Omental fat pad (tissue), 4 donors: ENCODE measurements around the gene ARHGEF2. TPM values are rescaled to one million over a fixed set of nuclear protein-coding genes. Genes with fewer than 3 reads are reported as not detected.

Source experiments
- ATAC-seq: fragments of 150-250 bp; one replicate; pipeline ENCODE4 v1.9.1; 2016; ENCODE audit warnings: mild to moderate bottlenecking, moderate library complexity; ENCODE audit not compliant: low FRiP score
- DNase-seq: peaks from one replicate; pipeline ENCODE4 v3.0.0-alpha.2; 2019; ENCODE audit warnings: low spot score
- total RNA-seq, 4 donors: library from RNA; depleted of rRNA; stranded (reverse); fragments of >200 nt; gene quantifications; one replicate each; pipeline ENCODE4 v1.1.0, GENCODE V29; 2016
- TF ChIP-seq, protein P1 (sequence below), 3 donors: fragments of 450-650 bp; IDR thresholded peaks; one replicate each; pipeline ENCODE4 v1.5.1; 2016 to 2017; ENCODE audit warnings: antibody characterized with exemption in 3 of 3, mild to moderate bottlenecking in 3 of 3, moderate library complexity in 2 of 3

The ARHGEF2 gene
- total RNA-seq, 4 donors from 2014 or later, result 89.5 to 151 (median 98.6) TPM

DNA sequence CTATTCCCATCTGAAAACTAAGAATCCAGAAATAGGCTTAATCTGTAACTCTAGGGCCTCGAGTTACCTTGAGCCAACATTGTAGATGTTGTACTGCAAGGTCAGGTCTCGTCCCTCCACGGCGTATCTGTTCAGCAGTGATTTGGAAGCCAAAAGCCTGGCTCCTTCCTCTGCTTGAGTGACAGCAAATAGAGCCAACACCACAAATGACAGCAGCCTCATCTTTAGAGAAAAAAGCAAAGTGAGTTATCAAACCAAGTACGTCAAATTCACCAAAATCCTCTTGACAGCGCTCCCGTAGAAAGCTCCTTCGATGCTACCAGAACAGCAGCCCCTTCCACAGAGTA is 41.6 kb upstream of the ARHGEF2 start:
- DNase-seq (no peak), ATAC-seq (no peak)
- TF ChIP-seq, protein P1, sequence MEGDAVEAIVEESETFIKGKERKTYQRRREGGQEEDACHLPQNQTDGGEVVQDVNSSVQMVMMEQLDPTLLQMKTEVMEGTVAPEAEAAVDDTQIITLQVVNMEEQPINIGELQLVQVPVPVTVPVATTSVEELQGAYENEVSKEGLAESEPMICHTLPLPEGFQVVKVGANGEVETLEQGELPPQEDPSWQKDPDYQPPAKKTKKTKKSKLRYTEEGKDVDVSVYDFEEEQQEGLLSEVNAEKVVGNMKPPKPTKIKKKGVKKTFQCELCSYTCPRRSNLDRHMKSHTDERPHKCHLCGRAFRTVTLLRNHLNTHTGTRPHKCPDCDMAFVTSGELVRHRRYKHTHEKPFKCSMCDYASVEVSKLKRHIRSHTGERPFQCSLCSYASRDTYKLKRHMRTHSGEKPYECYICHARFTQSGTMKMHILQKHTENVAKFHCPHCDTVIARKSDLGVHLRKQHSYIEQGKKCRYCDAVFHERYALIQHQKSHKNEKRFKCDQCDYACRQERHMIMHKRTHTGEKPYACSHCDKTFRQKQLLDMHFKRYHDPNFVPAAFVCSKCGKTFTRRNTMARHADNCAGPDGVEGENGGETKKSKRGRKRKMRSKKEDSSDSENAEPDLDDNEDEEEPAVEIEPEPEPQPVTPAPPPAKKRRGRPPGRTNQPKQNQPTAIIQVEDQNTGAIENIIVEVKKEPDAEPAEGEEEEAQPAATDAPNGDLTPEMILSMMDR (IDR thresholded peaks at IDR 0.05), result no peak

DNA sequence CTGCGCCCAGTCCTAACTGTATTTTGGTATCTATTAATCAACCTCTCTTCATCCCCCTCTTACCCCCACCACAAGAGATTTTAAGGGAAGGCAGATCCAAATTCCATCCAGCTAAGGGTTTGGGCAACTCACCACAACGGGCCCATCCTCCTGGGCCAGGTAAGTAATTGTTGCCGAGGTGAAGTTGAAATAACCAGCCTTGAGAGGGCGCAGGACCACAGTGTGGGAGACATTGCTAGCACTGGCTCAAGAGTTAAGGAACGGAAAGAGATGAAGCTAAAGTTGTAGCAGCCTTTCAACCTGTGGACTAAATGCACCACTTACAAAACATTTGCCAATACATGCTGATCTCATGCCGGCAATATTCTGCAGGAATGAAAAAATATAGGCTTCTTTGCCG is 36.5 kb upstream of the ARHGEF2 start:
- DNase-seq (no peak), ATAC-seq (no peak)
- TF ChIP-seq, protein P1 (IDR thresholded peaks at IDR 0.05), result no peak

DNA sequence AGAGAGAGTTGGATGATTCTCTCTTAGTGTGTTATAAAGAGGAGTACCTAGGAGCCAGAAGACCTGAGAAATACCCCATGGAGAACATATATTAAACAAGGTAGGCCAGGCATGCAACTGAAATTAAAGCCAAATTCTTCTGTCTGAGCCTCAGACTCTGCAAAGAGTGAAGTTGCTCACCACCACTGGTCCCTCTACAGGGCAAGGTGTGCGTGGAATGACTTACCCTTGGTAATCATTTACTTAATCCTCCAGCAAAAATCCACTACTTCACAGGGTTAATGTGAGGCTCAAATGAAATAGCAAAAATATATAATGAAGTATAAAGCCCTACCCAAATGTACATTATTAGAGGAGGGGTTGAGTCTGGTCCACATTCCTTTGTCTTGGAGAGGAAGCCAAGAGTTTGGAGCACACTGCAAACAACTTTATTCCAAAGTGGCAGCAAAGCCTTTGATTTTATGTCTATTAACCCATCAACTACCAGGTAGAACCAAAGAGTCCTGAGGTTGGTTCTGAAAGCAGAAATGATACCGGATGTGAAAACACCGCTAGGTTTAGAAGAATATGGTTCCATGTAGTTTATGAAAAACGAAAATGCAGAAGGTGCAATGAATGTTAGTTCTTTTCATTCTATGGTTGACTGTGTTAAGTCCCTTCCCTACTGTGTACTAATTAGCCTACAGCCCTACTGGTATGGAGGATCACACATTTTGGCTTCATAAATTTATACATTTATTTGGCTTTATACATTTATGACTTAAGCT is 33.9 kb upstream of the ARHGEF2 start:
- no peak for DNase-seq
- ATAC-seq, result no peak
- TF ChIP-seq, protein P1 (IDR thresholded peaks at IDR 0.05), result no peak

DNA sequence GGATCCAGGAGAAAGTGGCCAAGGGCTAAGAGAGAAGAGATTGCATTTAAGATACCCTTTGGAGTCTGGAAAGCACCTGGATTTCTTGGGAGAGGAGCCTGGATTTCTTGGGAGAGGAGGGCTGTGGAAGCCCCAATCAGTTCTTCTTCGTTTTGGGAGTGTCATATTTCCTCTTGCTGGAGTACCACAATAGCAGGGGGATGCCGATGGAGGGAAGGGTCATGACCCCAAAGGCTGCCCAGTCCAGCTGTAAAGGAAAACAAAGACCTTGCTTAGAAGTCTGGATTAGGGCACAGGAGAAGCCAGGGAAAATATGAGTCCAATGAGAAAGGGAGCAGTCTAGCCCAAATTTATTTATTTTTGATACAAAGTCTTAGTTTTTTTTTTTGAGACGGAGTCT is 31.1 kb upstream of the ARHGEF2 start:
- TF ChIP-seq, protein P1 (IDR thresholded peaks at IDR 0.05), result no peak
- DNase-seq (no peak), ATAC-seq (no peak)

DNA sequence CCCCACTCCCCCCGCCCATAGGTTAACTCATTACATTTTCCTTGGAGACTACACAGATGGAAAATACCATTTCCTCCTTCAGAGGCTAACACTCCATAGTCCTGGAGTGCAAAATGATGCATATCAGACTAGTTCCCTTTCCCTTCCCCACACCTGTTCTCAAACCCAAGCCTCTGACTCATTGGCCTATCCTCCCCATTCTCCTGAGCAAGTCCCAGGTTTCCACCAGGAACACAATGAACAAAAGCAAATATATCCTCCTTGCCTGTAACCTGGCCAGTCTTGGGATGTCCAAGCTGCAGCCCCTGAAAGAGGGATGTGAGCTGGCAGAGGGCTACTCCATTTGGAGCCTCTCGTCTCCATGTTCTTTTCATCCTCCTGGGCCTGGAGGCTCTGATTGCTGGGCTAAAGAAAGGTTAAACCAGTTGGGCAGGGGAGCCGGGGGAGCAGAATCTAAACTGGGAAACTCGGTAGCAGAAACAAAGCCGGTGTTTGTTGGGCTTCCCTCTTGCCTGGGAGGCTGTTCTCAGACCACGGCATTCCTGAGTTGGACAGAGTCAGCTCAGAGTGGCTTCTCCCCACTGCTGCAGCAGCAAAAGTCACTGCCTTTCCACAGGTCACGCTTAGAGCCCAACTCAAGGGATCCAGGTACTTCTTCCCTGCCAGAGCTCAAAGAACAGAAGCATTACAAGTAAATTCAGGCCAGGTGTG is 28.5 kb upstream of the ARHGEF2 start:
- DNase-seq, result no peak
- TF ChIP-seq, protein P1 (IDR thresholded peaks at IDR 0.05), result no peak
- ATAC-seq, result no peak

DNA sequence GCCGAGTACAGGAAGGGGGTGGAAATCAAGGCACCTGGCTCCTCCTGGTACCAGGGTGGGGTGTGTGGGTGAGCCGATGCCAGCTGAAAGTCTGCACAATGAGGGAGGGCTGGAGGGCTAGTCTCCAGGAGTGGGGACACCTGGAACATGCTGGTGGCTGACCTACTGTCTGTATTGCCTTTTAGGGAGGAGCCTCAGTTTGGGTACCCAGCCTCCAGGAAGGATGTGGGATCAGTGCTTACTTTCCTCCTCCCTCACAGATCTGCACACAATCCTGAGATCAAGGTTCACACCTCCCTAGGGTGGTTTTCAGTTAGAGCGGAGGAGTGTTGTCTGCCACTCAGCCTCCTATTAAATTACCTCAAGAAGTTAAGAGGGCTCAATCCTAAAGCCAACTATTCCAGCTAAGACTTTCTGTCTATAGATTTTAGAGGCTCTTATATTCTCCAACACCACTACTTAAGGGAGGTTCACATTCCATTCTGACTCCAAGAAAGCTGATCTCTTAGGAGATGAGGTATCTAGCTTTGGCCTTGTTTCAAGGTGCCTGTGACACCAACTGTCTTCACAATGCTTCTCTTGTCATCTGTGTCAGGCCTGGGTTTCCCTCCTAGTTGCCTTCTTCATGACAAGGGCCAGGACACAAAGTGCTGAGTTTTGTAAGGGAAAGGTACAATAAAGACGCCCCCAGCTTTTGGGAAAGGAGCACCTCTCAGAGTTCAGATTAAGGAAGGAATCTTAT is 26.7 kb upstream of the ARHGEF2 start:
- DNase-seq (no peak), ATAC-seq (no peak)
- TF ChIP-seq, protein P1 (IDR thresholded peaks at IDR 0.05), result no peak
